Gastrocnemius medialis (tissue), 4 donors: ENCODE results near the gene PSMB2. TPM values are rescaled to one million over a fixed set of nuclear protein-coding genes. Genes with fewer than 3 reads are reported as not detected.

Source experiments
- ATAC-seq, 2 donors: fragments of 150-250 bp; one replicate each; pipeline ENCODE4 v1.9.1; 2016
- DNase-seq, 2 donors: peaks; one replicate each; pipeline ENCODE4 v3.0.0-alpha.2; 2019
- H3K27ac ChIP-seq, 4 donors: fragments of 200-600 bp; sonication (generic); 1 replicate in 1 of 4; 2 replicates in 3 of 4; pipeline ENCODE4 v1.5.1; 2016 to 2018; ENCODE audit warnings: mild to moderate bottlenecking in 2 of 4, moderate library complexity in 1 of 4
- H3K27me3 ChIP-seq, 3 donors: fragments of 200-600 bp; sonication (generic) in 2 of 3; 1 replicate in 1 of 3; 2 replicates in 2 of 3; pipeline versions ENCODE4 v1.5.1 to v1.6.0; 2016 to 2019; ENCODE audit warnings: mild to moderate bottlenecking in 1 of 3, moderate library complexity in 1 of 3
- H3K36me3 ChIP-seq, 2 donors: fragments of 200-600 bp; sonication (generic) in 1 of 2; one replicate each; pipeline ENCODE4 v1.5.1; 2017 to 2018
- H3K4me1 ChIP-seq, 2 donors: fragments of 200-600 bp; sonication (generic) in 1 of 2; one replicate each; pipeline ENCODE4 v1.5.1; 2016 to 2017; ENCODE audit warnings: mild to moderate bottlenecking in 2 of 2
- H3K4me3 ChIP-seq, 4 donors: fragments of 200-600 bp; sonication (generic) in 3 of 4; 1 replicate in 1 of 4; 2 replicates in 3 of 4; pipeline ENCODE4 v1.5.1; 2016 to 2019; ENCODE audit warnings: mild to moderate bottlenecking in 2 of 4
- H3K9me3 ChIP-seq, 3 donors: fragments of 200-600 bp; sonication (generic) in 2 of 3; 1 replicate in 1 of 3; 2 replicates in 2 of 3; pipeline ENCODE4 v1.5.1; 2016 to 2019
- POLR2A ChIP-seq, 2 donors: fragments of 450-650 bp; IDR thresholded peaks; one replicate each; pipeline ENCODE4 v1.6.1; 2017; ENCODE audit warnings: antibody characterized with exemption in 2 of 2, mild to moderate bottlenecking in 2 of 2, moderate library complexity in 2 of 2
- in situ Hi-C, 4 donors: fragments of 200-750 bp; cut with MboI; loops; one replicate each; pipeline versions ENCODE4 v1.15.0 to v1.8.0; 2017; ENCODE audit warnings: low sequenced_read_pairs in 4 of 4
- intact Hi-C: fragments of 100-400 bp; cut with DNase I; formaldehyde crosslinking; loops from one replicate; pipeline ENCODE4 v1.15.1; 2023; ENCODE audit warnings: low total_unique reads
- total RNA-seq, 4 donors: library from RNA; depleted of rRNA; stranded (reverse); fragments of >200 nt; gene quantifications; one replicate each; pipeline versions ENCODE4 v1.1.0 to v1.2.3, GENCODE V29; 2016
- TF ChIP-seq, protein P1 (sequence below), 5 experiments: fragments of 450-650 bp in 3 of 5; fragments of 200-600 bp in 2 of 5; sonication (generic) in 2 of 5; IDR thresholded peaks in 4 of 5; conservative IDR thresholded peaks in 1 of 5; 1 replicate in 4 of 5; 2 replicates in 1 of 5; pipeline ENCODE4 v1.5.1; 2016 to 2019; ENCODE audit warnings: antibody characterized with exemption in 5 of 5, mild to moderate bottlenecking in 3 of 5, moderate library complexity in 3 of 5

PSMB2 gene
- total RNA-seq, 4 donors from 2014 or later, result 65.2 to 119 (median 89.9) TPM

DNA sequence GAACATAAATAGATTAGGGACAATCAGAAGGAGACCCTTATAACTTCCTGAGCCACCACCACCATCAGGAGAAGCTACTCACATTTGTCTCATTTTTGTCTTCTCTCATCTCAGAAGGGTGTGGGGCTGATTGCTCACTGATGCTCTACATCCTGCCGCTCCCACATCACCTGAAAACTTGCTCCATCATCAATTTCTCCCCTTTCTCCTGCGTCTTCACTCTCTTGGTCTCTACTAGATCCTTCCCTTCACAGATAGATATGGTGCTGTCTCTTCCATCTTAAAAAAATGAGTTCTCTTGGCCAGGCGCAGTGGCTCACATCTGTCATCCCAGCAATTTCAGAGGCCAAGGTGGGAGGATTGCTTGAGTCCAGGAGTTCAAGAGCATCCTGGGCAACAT, 38.9 kb upstream of the PSMB2 start:
- DNase-seq (no peak), ATAC-seq (no peak)
- Histone ChIP-seq H3K36me3 (no peaks in the 10 kb centered on the region), H3K27me3 (peaks cover 0 to 3% (median 0%) of the 10 kb centered on the region in 3 donors), H3K9me3 (no peaks in the 10 kb centered on the region), H3K4me1 (no peaks in the 10 kb centered on the region), H3K4me3 (no peak overlapping the region), H3K27ac (no peak overlapping the region)
- in situ Hi-C loops, result no loop called here
- intact Hi-C loops, result no loop called here
- TF ChIP-seq POLR2A (IDR thresholded peaks at IDR 0.05), result no peak
- TF ChIP-seq, protein P1, sequence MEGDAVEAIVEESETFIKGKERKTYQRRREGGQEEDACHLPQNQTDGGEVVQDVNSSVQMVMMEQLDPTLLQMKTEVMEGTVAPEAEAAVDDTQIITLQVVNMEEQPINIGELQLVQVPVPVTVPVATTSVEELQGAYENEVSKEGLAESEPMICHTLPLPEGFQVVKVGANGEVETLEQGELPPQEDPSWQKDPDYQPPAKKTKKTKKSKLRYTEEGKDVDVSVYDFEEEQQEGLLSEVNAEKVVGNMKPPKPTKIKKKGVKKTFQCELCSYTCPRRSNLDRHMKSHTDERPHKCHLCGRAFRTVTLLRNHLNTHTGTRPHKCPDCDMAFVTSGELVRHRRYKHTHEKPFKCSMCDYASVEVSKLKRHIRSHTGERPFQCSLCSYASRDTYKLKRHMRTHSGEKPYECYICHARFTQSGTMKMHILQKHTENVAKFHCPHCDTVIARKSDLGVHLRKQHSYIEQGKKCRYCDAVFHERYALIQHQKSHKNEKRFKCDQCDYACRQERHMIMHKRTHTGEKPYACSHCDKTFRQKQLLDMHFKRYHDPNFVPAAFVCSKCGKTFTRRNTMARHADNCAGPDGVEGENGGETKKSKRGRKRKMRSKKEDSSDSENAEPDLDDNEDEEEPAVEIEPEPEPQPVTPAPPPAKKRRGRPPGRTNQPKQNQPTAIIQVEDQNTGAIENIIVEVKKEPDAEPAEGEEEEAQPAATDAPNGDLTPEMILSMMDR (IDR thresholded peaks at IDR 0.05 in 4 of 5, conservative IDR thresholded peaks at IDR 0.05 in 1 of 5), result no peak

DNA sequence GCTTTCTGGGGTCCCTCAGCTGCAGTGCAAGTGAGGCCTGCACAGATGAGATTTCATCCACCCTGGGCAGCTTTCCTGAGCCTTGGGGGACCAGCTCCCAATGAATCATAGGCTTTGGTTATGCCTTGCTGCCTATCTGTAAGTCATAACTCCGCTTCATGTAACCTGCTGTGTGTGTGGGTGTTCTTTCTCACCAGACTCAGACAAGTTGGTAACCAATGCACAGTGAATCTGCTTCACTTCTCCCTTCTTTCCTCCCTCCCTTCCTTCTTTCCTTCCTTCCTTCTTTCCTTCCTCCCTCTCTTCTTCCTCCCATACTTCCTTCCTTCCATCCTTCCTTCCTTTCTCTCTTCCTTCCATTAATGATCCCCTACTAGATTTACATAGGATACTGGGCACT, 34.4 kb upstream of the PSMB2 start:
- in situ Hi-C loops, result no loop called here

DNA sequence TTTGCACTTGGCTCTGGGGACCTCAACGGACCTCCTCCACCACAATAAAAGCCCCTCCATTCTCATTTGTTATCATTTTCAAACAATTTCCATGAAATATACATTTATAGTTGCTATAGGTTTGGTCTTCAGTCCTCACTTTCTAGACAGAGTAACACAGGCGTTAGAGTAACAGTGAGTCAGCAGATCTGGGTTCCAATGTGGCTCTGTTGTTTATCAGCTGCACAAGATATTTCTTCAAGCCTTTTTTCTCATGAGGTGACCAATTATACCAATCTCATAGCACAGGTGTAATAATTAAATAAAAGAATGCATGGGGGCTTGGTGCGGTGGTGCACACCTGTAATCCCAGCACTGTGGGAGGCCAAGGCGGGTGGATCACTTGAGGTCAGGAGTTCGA, 32.8 kb upstream of the PSMB2 start:
- Histone ChIP-seq H3K36me3 (no peaks in the 10 kb centered on the region), H3K27me3 (peaks cover 0 to 3% (median 0%) of the 10 kb centered on the region in 3 donors), H3K9me3 (no peaks in the 10 kb centered on the region), H3K27ac (no peak overlapping the region), H3K4me3 (no peak overlapping the region), H3K4me1 (no peaks in the 10 kb centered on the region)
- intact Hi-C loops, result no loop called here
- ATAC-seq (no peak), DNase-seq (no peak)
- TF ChIP-seq POLR2A (IDR thresholded peaks at IDR 0.05), result no peak
- TF ChIP-seq, protein P1 (IDR thresholded peaks at IDR 0.05 in 4 of 5, conservative IDR thresholded peaks at IDR 0.05 in 1 of 5), result no peak
- in situ Hi-C loops, result no loop called here

More for the DNA sequence above, 34.4 kb upstream of the PSMB2 start:
- no peak for ATAC-seq
- DNase-seq, result no peak
- Histone ChIP-seq H3K27me3 (peaks cover 0 to 3% (median 0%) of the 10 kb centered on the region in 3 donors), H3K27ac (no peak overlapping the region), H3K4me1 (no peaks in the 10 kb centered on the region), H3K36me3 (no peaks in the 10 kb centered on the region), H3K4me3 (no peak overlapping the region), H3K9me3 (no peaks in the 10 kb centered on the region)
- intact Hi-C loops, result no loop called here
- TF ChIP-seq, protein P1 (IDR thresholded peaks at IDR 0.05 in 4 of 5, conservative IDR thresholded peaks at IDR 0.05 in 1 of 5), result no peak
- no peak for TF ChIP-seq POLR2A (IDR thresholded peaks at IDR 0.05)

DNA sequence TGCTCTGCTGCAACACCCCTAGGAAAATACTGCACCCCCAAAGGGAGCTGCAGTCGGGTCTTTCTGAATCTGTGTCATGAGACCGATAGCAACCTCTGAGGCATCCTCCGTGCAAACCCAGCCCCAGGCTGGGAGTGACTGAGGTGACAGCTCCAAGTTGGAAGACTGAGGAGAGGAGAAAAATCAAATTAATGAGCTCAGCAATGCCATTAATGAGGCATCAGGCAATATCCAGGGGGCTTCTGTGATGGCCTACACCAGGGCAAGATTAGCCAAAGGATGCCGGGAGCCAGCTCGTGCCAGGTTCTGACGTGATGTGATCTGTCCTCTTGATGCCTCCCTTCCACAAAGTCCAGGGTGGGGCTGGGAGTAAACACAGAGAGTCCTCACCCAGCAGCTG, 30.8 kb upstream of the PSMB2 start:
- no peaks in the 10 kb centered on the region for H3K36me3 ChIP-seq
- intact Hi-C loops (no loop called here), in situ Hi-C loops (no loop called here)
- TF ChIP-seq, protein P1 (IDR thresholded peaks at IDR 0.05 in 4 of 5, conservative IDR thresholded peaks at IDR 0.05 in 1 of 5), result no peak
- TF ChIP-seq POLR2A (IDR thresholded peaks at IDR 0.05), result no peak
- DNase-seq (no peak), ATAC-seq (no peak)
- H3K27me3 ChIP-seq, result peaks cover 0 to 3% (median 2%) of the 10 kb centered on the region in 3 donors
- H3K4me1 ChIP-seq, result no peaks in the 10 kb centered on the region
- H3K4me3 ChIP-seq, result no peak overlapping the region
- no peaks in the 10 kb centered on the region for H3K9me3 ChIP-seq
- H3K27ac ChIP-seq, result no peak overlapping the region

DNA sequence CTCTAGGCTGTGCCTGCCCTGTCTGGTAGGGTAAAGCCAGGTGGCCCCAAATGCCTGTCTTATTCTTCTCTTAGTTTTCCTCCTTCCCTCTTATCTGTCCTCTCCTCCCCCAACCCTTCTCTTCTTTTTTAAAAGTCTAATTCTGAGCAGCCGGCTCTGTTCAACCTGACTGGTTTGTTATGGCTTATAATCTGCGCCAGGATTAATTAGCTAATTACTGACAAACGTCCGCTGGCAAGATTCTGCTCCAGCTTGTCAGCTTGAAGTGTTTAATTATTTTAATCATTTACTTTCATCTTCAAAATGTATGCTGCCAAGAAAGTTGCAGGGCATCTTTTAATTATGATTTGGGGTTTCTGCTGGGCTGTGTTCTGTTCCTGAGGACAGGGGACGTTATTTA, 27.2 kb upstream of the PSMB2 start:
- in situ Hi-C loops, result no loop called here
- intact Hi-C loops, result no loop called here
- Histone ChIP-seq H3K27ac (no peak overlapping the region), H3K4me3 (no peak overlapping the region), H3K36me3 (no peaks in the 10 kb centered on the region), H3K27me3 (peaks cover 0 to 3% (median 2%) of the 10 kb centered on the region in 3 donors), H3K4me1 (no peaks in the 10 kb centered on the region), H3K9me3 (no peaks in the 10 kb centered on the region)
- ATAC-seq (no peak), DNase-seq (no peak)
- TF ChIP-seq, protein P1 (IDR thresholded peaks at IDR 0.05 in 4 of 5, conservative IDR thresholded peaks at IDR 0.05 in 1 of 5), result no peak
- TF ChIP-seq POLR2A (IDR thresholded peaks at IDR 0.05), result no peak
